GM18502 (cell line): Measurements from ENCODE around the gene TBC1D4.
A peak's percentile ranks its signal among the peaks of the same experiment; 100 is the strongest.

Experiments
- ATAC-seq: cut with Tn5 transposase; IDR thresholded peaks from one replicate; pipeline ENCODE4 v1.9.1; 2021; ENCODE audit warnings: mild to moderate bottlenecking; ENCODE audit not compliant: unreplicated experiment, poor library complexity

Gene TBC1D4

GRCh38 chr13:75489502-75490263, 7.7 kb upstream of the TBC1D4 start:
- peak; percentile 88 for ATAC-seq

GRCh38 chr13:75486146-75487062, 4.4 kb upstream of the TBC1D4 start:
- ATAC-seq, result no peak

GRCh38 chr13:75485286-75486062, 3.5 kb upstream of the TBC1D4 start:
- ATAC-seq, result no peak

- ATAC-seq, result no peak
Observed at GRCh38 chr13:75482820-75483079, 781 bp upstream of the TBC1D4 start.

GRCh38 chr13:75481176-75482069, 546 bp downstream of the TBC1D4 start:
- ATAC-seq, result peak; percentile 31

GRCh38 chr13:75480671-75481175, 1.2 kb downstream of the TBC1D4 start:
- ATAC-seq, result peak; percentile 15

- ATAC-seq, result no peak
Observed at GRCh38 chr13:75479102-75479740, 2.7 kb downstream of the TBC1D4 start.

GRCh38 chr13:75478659-75479058, 3.3 kb downstream of the TBC1D4 start:
- no peak for ATAC-seq

GRCh38 chr13:75474956-75475355, 7.0 kb downstream of the TBC1D4 start:
- ATAC-seq, result no peak

- ATAC-seq, result no peak
Observed at GRCh38 chr13:75473468-75473867, 8.5 kb downstream of the TBC1D4 start.

- ATAC-seq, result no peak
Observed at GRCh38 chr13:75470676-75471075, 11.3 kb downstream of the TBC1D4 start.

GRCh38 chr13:75469047-75469446, 12.9 kb downstream of the TBC1D4 start:
- no peak for ATAC-seq

GRCh38 chr13:75468602-75469001, 13.4 kb downstream of the TBC1D4 start:
- ATAC-seq, result no peak

GRCh38 chr13:75468098-75468497, 13.9 kb downstream of the TBC1D4 start:
- ATAC-seq, result no peak

GRCh38 chr13:75467040-75467728, 14.8 kb downstream of the TBC1D4 start:
- ATAC-seq, result no peak

- no peak for ATAC-seq
Observed at GRCh38 chr13:75465236-75465635, 16.7 kb downstream of the TBC1D4 start.

- no peak for ATAC-seq
Observed at GRCh38 chr13:75461314-75461713, 20.7 kb downstream of the TBC1D4 start.

GRCh38 chr13:75460644-75461043, 21.3 kb downstream of the TBC1D4 start:
- ATAC-seq, result no peak
